Gastroesophageal sphincter (tissue), 3 donors: ENCODE measurements around the gene CDKL5.

Experiments used
- CTCF ChIP-seq, 4 experiments: fragments of 200-600 bp in 2 of 4; fragments of 450-650 bp in 2 of 4; sonication (generic) in 1 of 4; IDR thresholded peaks; one replicate each; pipeline ENCODE4 v1.5.1; 2017 to 2019; ENCODE audit warnings: antibody characterized with exemption in 4 of 4, mild to moderate bottlenecking in 2 of 4, moderate library complexity in 2 of 4
- EP300 ChIP-seq: sonication (generic); formaldehyde crosslinking; IDR thresholded peaks from one replicate; pipeline ENCODE4 v1.6.1; 2017; ENCODE audit warnings: antibody characterized with exemption, mild to moderate bottlenecking
- POLR2A ChIP-seq, 2 donors: fragments of 450-650 bp; IDR thresholded peaks; one replicate each; pipeline ENCODE4 v1.6.1; 2017; ENCODE audit warnings: antibody characterized with exemption in 2 of 2, mild to moderate bottlenecking in 2 of 2, moderate library complexity in 1 of 2
- POLR2AphosphoS5 ChIP-seq: sonication (generic); formaldehyde crosslinking; IDR thresholded peaks from one replicate; pipeline ENCODE4 v1.6.1; 2017; ENCODE audit warnings: antibody characterized with exemption

GRCh38 chrX:18534949-18535348 is 109.5 kb downstream of the CDKL5 start:
- TF ChIP-seq CTCF (IDR thresholded peaks at IDR 0.05) (no peak), EP300 (no peak), POLR2AphosphoS5 (no peak), POLR2A (IDR thresholded peaks at IDR 0.05) (no peak)
